Endothelial cell of umbilical vein (primary cell): ENCODE results near the gene GLP2R. TPM values are rescaled to one million over a fixed set of nuclear protein-coding genes. Genes with fewer than 3 reads are reported as not detected.

ENCODE experiments used
- BruUV-seq: library from RNA; stranded (reverse); fragments of 400-500 nt; replicated peaks from 2 replicates; lab custom pipeline; 2021; lab: Mats Ljungman, UMichigan
- CTCF ChIA-PET: fragments of 300-600, 350-600 bp; sonication (Branson Sonifier 250); formaldehyde crosslinking; loops from one replicate; lab custom pipeline; 2021; ENCODE audit warnings: antibody characterized with exemption, inconsistent platforms; lab: Charles Lee
- POLR2A ChIA-PET: fragments of 300-600, 350-600 bp; sonication (Branson Sonifier 250); formaldehyde crosslinking; loops from one replicate; lab custom pipeline; 2021; ENCODE audit warnings: antibody characterized with exemption, inconsistent platforms; lab: Charles Lee
- DNase-seq: peaks from one replicate; pipeline ENCODE4 v3.0.0-alpha.2; 2011; ENCODE audit warnings: low read depth, low spot score
- FAIRE-seq: peaks from 2 replicates; lab custom pipeline; 2011; peaks lifted over from hg19 to GRCh38; lab: Jason Lieb, UNC
- H2AFZ ChIP-seq: 2 replicates; pipeline ENCODE4 v1.6.0; 2012; ENCODE audit warnings: low read depth, low read length, control low read depth, inconsistent platforms
- H3K27ac ChIP-seq: 2 replicates; pipeline ENCODE4 v1.5.1; 2011; ENCODE audit warnings: low read depth, mild to moderate bottlenecking, control low read depth, low read length, moderate library complexity; ENCODE audit not compliant: insufficient read depth
- H3K27me3 ChIP-seq, 2 experiments: 2 replicates each; pipeline versions ENCODE4 v1.6.0 to v1.6.1; 2011; ENCODE audit warnings: low read length in 2 of 2, mixed read lengths in 1 of 2; ENCODE audit not compliant: control insufficient read depth in 2 of 2, insufficient read depth in 2 of 2
- H3K36me3 ChIP-seq, 2 experiments: 2 replicates in 1 of 2; 3 replicates in 1 of 2; pipeline ENCODE4 v1.5.1; 2011; ENCODE audit warnings: low read length in 2 of 2, mild to moderate bottlenecking in 1 of 2, moderate library complexity in 1 of 2; ENCODE audit not compliant: control insufficient read depth in 2 of 2, insufficient read depth in 2 of 2; ENCODE audit errors: extremely low read depth in 1 of 2
- H3K4me1 ChIP-seq: 3 replicates; pipeline ENCODE4 v1.5.1; 2011; ENCODE audit warnings: mild to moderate bottlenecking, low read length; ENCODE audit not compliant: control insufficient read depth, insufficient read depth; ENCODE audit errors: extremely low read depth
- H3K4me2 ChIP-seq: 2 replicates; pipeline ENCODE4 v1.6.1; 2011; ENCODE audit warnings: low read length, control low read depth, mixed read lengths; ENCODE audit not compliant: insufficient read depth
- H3K4me3 ChIP-seq, 3 experiments: fragments of 200-600 bp in 1 of 3; sonication (generic), shearing (Covaris generic) in 1 of 3; replicated peaks in 1 of 3; 2 replicates each; pipeline ENCODE4 v1.5.1; 2011 to 2016; ENCODE audit warnings: control low read depth in 3 of 3, low read length in 3 of 3, mild to moderate bottlenecking in 2 of 3, inconsistent platforms in 1 of 3, low read depth in 1 of 3, moderate library complexity in 1 of 3; ENCODE audit not compliant: insufficient read depth in 1 of 3
- H3K79me2 ChIP-seq: 2 replicates; pipeline ENCODE4 v1.6.0; 2012; ENCODE audit warnings: low read length, inconsistent platforms; ENCODE audit not compliant: control insufficient read depth, insufficient read depth
- H3K9ac ChIP-seq: replicated peaks from 2 replicates; pipeline ENCODE3; 2011; ENCODE audit warnings: low read length, control low read depth; ENCODE audit not compliant: insufficient read depth; ENCODE audit errors: extremely low read depth
- H3K9me1 ChIP-seq: replicated peaks from 3 replicates; pipeline ENCODE4 v1.6.0; 2011; ENCODE audit warnings: mild to moderate bottlenecking, low read length; ENCODE audit not compliant: control insufficient read depth, insufficient read depth; ENCODE audit errors: extremely low read depth
- H3K9me3 ChIP-seq: replicated peaks from 2 replicates; pipeline ENCODE4 v1.5.1; 2012; ENCODE audit warnings: low read length, inconsistent platforms; ENCODE audit not compliant: control insufficient read depth, insufficient read depth
- H4K20me1 ChIP-seq: replicated peaks from 2 replicates; pipeline ENCODE3; 2011; ENCODE audit warnings: mild to moderate bottlenecking, low read length; ENCODE audit not compliant: control insufficient read depth, insufficient read depth; ENCODE audit errors: extremely low read depth
- EZH2 ChIP-seq: IDR thresholded peaks from 2 replicates; pipeline ENCODE4 v1.6.1; 2012; ENCODE audit warnings: borderline replicate concordance, low read depth, mild to moderate bottlenecking, moderate library complexity, low read length, inconsistent platforms; ENCODE audit not compliant: severe bottlenecking
- FOS ChIP-seq: IDR thresholded peaks from 2 replicates; pipeline ENCODE4 v1.6.1; 2011; ENCODE audit warnings: mild to moderate bottlenecking, low read length, moderate library complexity, borderline replicate concordance; ENCODE audit not compliant: insufficient read depth
- GATA2 ChIP-seq: IDR thresholded peaks from 2 replicates; pipeline ENCODE4 v1.7.0; 2011; ENCODE audit warnings: low read depth, mild to moderate bottlenecking, moderate library complexity, mixed read lengths, low read length; ENCODE audit not compliant: insufficient read length, insufficient read depth
- JUN ChIP-seq: IDR thresholded peaks from 2 replicates; pipeline ENCODE4 v1.6.1; 2011; ENCODE audit warnings: borderline replicate concordance, low read depth; ENCODE audit not compliant: insufficient read length, insufficient read depth
- MAX ChIP-seq: IDR thresholded peaks from 2 replicates; pipeline ENCODE4 v1.6.1; 2011; ENCODE audit not compliant: insufficient read depth, insufficient read length
- MYC ChIP-seq: IDR thresholded peaks from one replicate; pipeline ENCODE4 v1.6.1; 2011; ENCODE audit warnings: mild to moderate bottlenecking, low read depth, low read length
- POLR2A ChIP-seq: IDR thresholded peaks from 2 replicates; pipeline ENCODE4 v1.6.1; 2012; ENCODE audit warnings: low read depth, mild to moderate bottlenecking, control low read depth, low read length
- POLR2AphosphoS5 ChIP-seq: IDR thresholded peaks from 2 replicates; pipeline ENCODE4 v1.6.1; 2012; ENCODE audit warnings: low read depth, mild to moderate bottlenecking, control low read depth, low read length, moderate library complexity; ENCODE audit not compliant: insufficient read depth
- dilution Hi-C: fragments of 300-500 bp; cut with MboI; formaldehyde crosslinking; loops from one replicate; pipeline ENCODE4 v1.15.0; 2019; ENCODE audit warnings: low sequenced_read_pairs; ENCODE audit not compliant: extremely low pct_ligation_motif_present
- intact Hi-C: fragments of 100-400 bp; cut with micrococcal nuclease; formaldehyde crosslinking; loops from one replicate; pipeline ENCODE4 v1.10.0; 2022
- polyA plus RNA-seq, 4 experiments: library from polyadenylated mRNA; depleted of rRNA in 3 of 4; stranded (reverse) in 3 of 4; unstranded in 1 of 4; fragments of >200 nt; gene quantifications; 2 replicates each; pipeline versions ENCODE4 v1.2.1 to v1.2.3, GENCODE V29; 2011 to 2012; ENCODE audit warnings: missing spikeins in 1 of 4
- total RNA-seq: library from RNA; stranded (reverse); gene quantifications from 2 replicates; pipeline ENCODE4 v1.2.3, GENCODE V29; 2021
- TF ChIP-seq, protein P1 (sequence below), 2 donors: IDR thresholded peaks; 1 replicate in 1 of 2; 2 replicates in 1 of 2; pipeline ENCODE4 v1.5.1; 2011; ENCODE audit warnings: low read length in 2 of 2, mild to moderate bottlenecking in 2 of 2, moderate library complexity in 2 of 2, control low read depth in 1 of 2, inconsistent platforms in 1 of 2, low read depth in 1 of 2; ENCODE audit not compliant: insufficient read depth in 1 of 2; ENCODE audit errors: extremely low read depth in 1 of 2

GLP2R gene
- total and polyA plus RNA-seq, 2 donors (not counting 3 experiments of a cell fraction or from before 2014, with no cell fraction given) = not detected

- FAIRE-seq = no peak
- BruUV-seq = no TSS peak
- ChIA-PET CTCF (no interaction called here), POLR2A (no interaction called here)
- no peak for TF ChIP-seq MAX
- TF ChIP-seq GATA2 = no peak
- TF ChIP-seq JUN = no peak
- TF ChIP-seq POLR2A = no peak
- TF ChIP-seq EZH2 = no peak
- no peak for TF ChIP-seq MYC
- TF ChIP-seq, protein P1, sequence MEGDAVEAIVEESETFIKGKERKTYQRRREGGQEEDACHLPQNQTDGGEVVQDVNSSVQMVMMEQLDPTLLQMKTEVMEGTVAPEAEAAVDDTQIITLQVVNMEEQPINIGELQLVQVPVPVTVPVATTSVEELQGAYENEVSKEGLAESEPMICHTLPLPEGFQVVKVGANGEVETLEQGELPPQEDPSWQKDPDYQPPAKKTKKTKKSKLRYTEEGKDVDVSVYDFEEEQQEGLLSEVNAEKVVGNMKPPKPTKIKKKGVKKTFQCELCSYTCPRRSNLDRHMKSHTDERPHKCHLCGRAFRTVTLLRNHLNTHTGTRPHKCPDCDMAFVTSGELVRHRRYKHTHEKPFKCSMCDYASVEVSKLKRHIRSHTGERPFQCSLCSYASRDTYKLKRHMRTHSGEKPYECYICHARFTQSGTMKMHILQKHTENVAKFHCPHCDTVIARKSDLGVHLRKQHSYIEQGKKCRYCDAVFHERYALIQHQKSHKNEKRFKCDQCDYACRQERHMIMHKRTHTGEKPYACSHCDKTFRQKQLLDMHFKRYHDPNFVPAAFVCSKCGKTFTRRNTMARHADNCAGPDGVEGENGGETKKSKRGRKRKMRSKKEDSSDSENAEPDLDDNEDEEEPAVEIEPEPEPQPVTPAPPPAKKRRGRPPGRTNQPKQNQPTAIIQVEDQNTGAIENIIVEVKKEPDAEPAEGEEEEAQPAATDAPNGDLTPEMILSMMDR (IDR thresholded peaks at IDR 0.05; ENCODE audit: extremely low read depth in 1 of 2, insufficient read depth in 1 of 2, low read depth in 1 of 2, low read length in 2 of 2) = no peak
- no peak for TF ChIP-seq FOS
- no peak for TF ChIP-seq POLR2AphosphoS5
- Histone ChIP-seq H3K4me3 (no peak overlapping the region), H3K4me1 (no peaks in the 10 kb centered on the region), H3K27ac (no peak overlapping the region), H3K9me3 (no peaks in the 10 kb centered on the region), H3K4me2 (no peak overlapping the region), H3K9me1 (no peaks in the 10 kb centered on the region), H2AFZ (no peak overlapping the region), H4K20me1 (no peaks in the 10 kb centered on the region), H3K79me2 (no peaks in the 10 kb centered on the region), H3K27me3 (no peaks in the 10 kb centered on the region), H3K36me3 (no peaks in the 10 kb centered on the region), H3K9ac (no peak overlapping the region)
- intact Hi-C loops (no loop called here), dilution Hi-C loops (no loop called here)
- no peak for DNase-seq
These were observed 1.6 kb upstream of the GLP2R start for GRCh38 chr17:9824094-9824493.
